Stimulated activated CD8-positive, alpha-beta memory T cell treated with anti-CD3 and anti-CD28 coated beads, Interleukin-4, amount 100 ng/mL, for 48 hours (primary cell): ENCODE data around the gene CD300E.
A peak's percentile ranks its signal among the peaks of the same experiment; 100 is the strongest.
"Not testable (repeated sequence)": the region's sequence is repeated elsewhere in the genome, so short reads cannot be mapped to it uniquely, and the experiment has no call there.

Experiments
- DNase-seq: peaks from one replicate; pipeline ENCODE4 v3.0.0-alpha.2; 2020

The CD300E gene

DNA sequence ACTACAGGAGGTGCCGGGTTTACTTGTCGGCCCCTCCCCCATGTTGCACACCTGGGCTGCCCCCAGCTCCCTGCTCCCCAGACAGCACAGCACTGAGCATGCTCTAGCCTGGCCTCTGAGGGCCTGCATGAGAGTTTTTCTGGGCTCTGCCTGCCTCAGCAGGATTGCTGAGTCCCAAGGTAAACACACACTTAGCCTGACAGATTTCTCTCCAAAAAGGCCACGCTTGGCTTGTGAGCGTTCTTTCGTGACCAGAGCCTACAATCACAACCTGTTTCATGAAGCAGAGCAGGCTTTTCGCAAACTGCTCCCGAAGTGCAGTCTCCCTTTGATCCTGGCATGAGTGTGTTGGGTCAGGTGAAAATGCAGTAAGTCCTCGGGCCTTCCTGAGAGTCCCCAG is 9.8 kb upstream of the CD300E start:
- no peak for DNase-seq

DNA sequence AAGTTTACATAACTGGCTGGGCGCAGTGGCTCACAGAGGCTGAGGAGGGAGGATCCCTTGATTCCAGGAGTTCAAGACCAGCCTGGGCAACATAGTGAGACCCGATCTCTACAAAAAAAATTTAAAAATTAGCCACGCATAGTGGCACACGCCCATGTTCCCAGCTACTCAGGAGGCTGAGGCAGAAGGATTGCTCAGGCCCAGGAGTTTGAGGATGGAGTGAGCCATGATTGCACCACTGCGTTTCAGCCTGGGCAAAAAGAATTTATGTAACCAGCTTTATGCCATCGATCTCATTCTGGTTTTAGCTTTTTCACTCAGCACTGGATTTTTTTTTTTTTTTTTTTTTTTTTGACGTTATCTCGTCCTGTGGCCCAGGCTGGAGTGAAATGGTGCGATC is 9.1 kb upstream of the CD300E start:
- DNase-seq: no peak

DNA sequence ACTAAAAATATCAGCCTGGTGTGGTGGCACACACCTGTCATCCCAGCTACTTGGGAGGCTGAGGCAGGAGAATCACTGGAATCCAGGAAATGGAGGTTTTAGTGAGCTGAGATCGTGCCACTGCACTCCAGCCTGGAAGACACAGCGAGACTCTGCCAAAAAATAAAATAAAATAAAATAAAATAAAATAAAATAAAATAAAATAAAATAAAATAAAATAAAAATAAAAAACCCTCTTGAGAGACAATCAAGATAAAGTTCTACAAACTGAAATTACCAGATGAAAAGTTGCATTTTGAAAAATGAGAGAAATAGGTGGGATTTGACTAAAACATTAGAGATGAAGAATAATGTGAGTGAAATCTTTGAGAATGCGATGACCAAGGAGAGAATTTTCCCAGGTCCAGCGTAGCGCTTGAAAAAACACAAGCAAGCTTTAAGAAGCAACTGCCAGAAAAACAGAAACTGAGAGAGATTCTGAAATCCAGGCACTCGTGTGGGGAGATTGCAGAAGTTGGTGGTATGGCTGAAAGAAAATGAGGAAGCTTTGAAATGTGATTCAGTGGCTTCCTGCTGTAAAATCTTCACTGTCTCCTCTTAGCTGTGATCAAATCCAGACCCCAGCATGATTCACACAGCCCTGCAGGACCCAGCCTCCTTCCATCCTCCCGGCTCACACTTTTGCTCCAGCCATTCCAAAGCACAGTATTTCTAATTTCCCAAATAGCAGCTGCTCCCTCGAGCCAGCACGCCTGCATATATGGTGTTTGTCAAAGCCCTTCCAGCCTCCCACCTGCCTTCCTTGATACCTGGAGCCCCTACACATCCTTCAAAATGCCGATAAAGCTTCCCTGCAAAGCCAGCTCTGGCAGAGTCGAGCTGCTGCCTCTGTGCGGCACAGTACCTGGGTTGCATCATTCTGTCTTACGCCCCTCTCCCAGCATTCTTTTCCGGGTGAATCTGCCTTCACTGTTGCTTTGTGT is 8.2 kb upstream of the CD300E start:
- no peak for DNase-seq

DNA sequence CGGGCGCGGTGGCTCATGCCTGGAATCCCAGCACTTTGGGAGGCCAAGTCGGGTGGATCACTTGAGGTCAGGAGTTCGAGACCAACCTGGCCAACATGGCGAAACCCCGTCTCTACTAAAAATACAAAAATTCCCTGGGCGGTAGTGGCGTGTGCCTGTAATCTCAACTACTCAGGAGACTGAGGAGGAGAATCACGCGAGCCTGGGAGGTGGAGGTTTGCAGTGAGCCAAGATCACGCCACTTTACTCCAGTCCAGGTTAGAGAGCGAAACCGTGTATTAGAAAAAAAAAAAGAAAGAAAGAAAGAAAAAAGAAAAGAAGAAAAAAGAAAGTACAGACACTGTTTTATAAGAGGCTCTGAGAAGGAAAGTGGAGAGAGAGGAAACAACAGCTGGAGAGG is 6.7 kb upstream of the CD300E start:
- DNase-seq: not testable (repeated sequence)

DNA sequence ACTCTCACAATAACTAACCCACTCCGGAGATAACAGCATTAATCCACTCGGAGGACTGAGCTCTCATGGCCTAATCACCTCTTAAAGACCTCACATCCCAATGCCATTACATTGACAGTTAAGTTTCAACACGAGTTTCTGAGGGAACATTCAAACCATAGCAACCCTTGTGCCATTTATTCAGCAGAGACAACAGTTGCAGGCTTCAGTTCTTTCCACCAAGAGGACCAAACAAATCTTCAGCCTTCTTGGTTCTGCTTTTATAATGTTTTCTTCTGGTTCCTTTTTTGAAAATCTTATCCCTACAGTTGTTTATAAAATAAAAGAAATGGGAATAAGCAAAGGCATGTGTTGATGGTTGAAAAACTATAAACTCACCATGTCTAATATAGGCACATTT is 2.1 kb upstream of the CD300E start:
- no peak for DNase-seq

DNA sequence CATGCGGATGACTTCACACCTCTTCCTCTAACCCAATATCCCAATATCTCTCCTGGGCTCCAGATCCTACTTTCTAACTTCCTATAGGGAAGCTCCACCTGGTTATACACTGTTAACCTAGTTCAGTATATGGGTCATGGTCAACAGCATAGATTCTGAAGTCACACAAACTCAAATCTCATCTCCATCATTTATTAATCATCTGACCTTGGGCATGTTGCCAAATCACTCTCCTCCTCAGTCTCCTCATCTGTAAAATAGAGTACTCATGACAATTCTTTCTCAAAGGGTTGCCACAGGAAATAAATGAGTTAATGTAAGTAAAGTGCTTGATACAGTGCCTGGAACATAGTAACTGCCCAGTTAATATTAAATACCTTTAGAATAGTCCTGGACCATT is 593 bp upstream of the CD300E start:
- no peak for DNase-seq

DNA sequence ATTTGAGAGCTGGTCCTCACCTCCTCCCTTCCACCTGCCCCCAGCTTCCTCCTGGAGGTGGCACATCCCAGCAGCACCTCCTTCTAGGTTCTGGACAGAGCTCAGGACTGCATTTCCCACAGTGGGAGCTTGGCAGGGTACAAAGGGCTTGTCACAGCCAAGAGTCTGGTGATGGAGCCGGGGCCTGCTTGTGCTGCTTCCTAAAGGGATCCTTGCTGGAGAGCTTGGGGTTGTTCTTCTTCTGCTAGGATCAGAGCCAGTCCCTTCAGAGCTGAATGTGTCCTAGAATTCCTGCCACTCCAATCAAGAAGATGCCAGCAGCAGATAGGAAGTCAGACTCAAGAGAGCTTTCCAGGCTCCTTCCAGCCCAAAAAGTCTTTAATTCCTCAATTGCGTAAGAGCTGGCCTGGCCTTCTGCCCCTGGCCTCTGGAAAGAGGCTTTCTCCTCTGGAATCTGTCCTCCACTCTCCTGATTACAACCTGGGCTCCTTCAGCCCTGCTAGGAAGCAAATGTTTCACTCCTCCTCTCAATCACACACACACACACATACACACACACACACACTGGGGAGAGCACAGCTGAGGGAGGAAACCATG is 4.4 kb downstream of the CD300E start:
- no peak for DNase-seq

DNA sequence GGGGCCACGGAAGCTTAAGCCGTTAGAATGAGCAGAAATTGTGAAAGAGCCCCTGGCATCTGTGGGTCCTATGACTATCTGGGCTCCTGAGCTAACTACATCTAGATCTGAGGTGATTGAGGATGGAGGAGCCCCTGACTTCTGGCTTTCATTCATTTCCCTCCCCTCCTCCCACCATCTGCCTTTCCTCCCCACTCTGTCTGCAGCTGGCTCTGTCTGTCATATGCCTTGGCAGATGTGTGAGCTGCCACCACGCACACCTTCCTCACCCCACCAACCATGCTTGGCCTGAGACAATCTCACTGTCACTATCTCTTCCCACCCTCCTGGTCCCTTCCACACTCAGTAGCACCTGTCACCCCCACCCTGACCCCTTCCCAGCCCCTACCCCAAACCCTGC is 5.1 kb downstream of the CD300E start:
- DNase-seq: no peak

DNA sequence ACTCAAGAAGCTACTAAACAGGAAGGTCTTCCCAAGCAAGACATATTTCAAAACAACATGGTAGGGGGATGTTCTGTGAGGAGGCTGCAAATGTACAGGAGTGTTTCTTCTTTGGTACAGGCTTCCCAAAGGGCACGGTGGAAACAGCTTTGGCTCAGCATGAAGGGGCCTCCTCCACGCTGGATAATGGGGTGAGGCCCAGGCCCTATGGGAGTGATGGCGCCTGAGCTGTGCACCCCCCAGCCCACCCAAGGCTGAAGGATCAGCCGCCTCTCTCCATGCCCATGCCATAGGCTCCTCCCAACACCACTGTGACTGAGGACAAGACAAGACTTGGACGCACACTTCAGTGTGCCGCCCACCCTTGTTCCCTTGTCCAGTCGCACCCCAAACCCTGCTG is 6.8 kb downstream of the CD300E start:
- no peak for DNase-seq

DNA sequence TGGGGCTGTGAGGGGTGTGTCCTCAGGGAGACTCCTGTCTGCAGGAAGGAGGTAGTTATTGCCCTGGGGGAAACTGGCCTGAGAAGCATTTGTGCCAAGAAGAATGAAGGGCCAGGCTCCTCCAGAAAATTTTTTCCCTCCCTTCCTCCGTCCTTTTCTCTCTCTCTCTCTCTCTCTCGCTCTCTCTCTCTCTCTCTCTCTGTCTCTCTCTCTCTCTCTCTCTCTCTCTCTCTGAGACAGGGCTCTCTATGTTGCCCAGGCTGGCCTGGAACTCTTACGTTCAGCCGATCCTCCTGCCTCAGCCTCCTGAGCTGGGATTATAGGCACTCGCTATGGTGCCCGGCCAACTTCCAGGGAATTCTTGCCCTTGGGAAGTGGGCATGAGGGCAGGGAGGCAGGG is 11.5 kb downstream of the CD300E start:
- DNase-seq: no peak

DNA sequence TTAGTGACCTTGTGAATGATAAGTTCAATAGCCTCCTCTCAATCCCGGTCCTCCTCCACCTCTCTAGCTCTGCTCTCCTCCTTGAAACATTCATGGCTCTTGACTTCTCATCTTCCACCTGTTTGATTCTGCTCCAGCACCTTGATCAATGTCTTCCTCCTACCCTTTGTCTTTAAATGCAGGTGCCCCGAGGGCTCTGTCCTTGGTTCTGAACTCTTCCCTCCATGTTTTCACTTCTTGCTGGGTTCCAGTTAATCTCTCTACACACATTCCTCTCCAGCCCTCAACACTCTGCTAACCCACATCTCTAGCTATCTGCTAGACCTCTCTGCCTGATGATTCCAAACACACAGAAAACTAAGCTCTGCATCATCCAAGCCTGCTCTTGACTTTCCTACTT is 13.4 kb downstream of the CD300E start:
- no peak for DNase-seq

DNA sequence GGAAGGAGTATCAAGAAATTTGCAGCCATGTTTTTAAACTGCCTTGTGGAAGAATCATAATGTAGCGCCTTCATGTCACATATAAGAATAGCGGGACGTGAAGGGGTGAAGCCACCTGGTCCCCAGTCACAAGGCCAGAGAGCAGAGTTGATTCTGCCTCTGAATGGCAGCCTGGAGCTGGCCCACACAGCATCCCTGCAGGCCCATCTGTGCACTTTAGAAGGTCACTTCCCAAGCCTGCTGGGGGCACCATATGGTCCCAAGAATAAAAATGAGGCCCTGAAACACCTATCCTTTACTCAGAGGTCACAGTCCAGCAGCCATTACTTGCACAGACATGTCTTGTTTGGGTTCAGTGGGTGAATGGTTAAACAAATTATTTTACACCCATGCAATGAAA is 15.0 kb downstream of the CD300E start:
- no peak for DNase-seq

DNA sequence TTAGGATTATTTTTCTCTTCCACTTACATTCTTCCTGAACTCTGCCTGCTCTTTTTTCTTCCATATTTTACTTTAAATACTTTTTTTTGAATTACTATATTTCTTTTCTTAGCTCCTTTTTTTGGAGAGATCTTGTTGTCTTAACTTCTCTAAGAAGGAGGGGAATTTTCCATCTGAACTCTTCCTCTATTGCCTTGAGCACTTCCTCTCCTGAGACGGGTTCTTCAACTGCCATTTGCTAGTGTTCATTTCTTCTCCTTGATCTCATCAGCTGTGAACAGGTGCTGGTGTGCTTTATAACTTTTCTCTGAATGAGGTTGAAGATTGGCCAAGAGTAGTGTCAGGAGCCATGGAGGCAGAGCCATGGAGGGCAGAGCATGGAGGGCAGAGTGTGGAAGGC is 16.3 kb downstream of the CD300E start:
- no peak for DNase-seq

DNA sequence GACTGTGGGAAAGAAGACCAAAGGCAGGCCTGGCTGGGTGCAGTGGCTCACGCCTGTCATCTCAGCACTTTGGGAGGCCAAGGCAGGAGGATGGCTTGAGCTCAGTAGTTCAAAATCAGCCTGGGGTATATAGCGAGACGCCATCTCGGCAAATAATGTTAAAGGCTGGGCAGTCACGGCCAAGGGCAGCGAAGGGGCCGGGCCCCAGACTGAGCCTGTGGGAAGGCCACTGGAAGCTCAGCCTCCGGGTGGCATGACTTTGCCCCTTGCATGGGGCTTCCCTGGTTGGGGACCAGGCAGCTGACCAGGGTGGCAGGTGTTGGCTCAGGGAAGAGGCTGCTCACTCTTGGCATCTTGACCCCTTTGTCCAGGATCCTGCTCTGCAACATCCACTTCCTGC is 17.5 kb downstream of the CD300E start:
- no peak for DNase-seq

DNA sequence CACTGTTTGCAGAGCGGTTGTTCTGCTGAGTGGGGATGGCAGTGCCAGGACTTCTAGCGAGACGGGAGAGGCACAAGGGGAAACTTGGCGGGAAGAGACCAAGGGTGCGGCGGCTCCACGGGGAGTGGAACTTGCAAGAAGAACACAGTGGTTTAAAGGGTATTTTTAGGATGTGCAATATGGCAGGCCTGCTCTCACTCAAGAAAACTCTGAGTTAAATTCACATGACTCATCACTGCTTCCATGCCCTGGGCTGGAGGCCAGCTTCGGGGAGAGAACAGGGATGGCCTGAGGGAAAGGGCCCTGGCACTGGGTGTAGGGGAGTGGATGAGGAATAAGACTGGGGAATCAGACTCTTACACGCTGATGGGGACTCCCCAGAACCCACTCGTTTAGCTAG is 18.2 kb downstream of the CD300E start:
- no peak for DNase-seq

DNA sequence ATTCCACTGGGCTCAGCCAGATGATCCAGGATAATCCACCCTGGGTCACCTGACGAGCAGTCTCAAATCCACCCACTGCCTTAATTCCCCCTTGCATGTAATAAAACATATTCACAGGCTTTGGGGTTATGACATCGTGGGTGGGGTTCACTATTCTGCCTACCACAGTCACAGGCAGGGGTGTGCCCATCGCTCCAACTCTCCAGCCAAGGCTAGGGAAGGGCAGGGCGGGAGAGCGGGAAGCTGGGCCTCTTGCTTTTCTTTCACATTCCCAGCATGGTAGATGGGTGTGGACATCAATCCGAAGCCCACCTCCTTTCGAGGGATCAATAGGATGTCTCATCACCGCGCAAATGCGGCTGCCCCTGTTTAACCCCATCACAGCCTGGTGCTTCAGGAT is 18.8 kb downstream of the CD300E start:
- no peak for DNase-seq

DNA sequence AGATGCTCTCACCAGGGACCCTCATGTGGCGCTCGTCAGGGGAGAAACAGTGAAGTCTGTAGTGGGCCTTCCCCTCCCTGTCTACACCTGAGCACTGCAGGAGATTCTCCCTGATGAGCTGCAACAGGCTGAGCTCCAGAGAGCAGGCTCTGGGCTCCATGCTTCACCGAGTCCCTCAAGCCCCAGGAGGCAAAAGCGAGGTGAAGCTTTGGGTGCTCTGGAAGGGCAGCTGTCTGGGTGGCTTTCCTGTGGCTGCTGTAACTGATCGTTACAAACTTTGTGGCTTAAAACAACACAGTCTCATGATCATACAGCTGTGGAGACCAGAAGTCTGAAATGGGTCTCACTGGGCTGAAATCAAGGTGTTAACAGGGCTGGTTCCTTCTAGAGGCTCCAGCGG is 19.3 kb downstream of the CD300E start:
- no peak for DNase-seq

DNA sequence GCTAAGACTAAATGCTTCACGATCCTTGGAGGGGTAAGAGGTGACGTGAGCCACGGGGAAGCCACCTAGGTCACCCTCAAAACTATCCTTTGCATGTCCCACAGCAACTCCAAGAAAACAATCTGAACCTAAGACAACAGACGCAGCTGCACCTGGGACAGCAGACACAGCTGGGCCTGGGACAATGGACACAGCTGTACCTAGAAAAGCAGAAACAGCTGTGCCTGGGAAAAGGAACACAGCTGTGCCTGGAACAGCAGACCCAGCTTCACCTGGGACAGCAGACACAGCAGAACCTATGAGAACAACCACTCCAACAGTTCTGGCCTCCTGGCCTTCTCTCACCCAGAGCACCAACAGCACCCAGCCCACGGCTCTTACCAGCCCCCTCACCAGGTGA is 19.8 kb downstream of the CD300E start:
- no peak for DNase-seq

DNA sequence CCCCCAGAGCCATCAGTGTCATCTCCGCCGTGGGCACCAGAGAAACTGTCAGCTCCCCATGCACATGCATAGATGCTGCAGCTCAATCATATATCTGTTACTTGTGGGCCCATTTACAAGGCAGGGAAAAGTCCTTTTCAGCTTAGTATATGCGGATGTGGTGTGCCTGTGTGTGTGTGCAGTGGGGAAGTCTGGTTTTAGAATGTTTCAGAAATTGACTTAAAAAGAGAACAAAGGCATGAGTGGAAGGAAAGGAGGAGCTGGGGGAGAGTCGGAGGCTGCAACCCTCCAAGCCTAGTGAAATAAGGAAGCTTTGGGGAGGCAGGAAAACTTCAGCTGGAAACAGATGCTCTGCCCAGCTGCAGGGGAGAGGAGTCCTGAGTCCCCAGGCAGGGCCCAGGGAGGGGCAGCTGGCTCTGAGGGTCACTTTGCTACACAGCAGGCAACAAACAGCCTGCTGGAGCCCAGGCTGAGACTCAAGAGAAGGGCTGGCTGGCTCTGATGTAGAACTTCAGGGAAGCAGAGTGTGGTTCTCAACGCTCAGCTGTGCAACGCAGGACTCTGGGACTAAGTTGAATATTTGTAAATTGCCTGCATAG is 20.4 kb downstream of the CD300E start:
- no peak for DNase-seq

DNA sequence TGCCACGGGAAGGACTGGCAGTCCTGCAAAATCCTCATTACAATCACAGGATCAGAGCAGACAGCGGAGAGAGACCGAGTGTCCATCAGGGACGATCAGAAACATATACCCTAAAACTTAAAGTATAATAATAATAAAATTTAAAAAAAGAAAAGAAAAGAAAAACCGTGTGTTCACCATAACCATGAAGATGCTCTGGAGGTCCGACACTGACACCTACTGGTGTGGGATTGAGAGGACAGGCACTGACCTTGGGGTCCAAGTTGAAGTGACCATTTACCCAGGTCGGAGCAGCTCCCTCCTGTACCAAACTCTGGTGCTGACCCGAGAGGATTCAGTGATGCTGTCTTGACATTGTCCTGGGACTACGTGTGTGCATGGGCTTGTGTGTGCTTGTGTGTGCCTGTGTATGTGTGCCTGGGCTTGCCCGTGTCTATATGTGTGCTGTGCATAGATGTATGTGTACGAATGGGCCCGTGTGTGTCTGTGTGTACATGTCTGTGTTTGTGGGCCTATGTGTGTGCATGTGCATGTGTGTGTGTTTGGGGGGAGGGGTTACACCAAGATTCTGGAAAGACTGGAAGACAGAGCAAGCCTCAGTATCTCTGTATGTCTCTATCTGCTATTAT is 21.5 kb downstream of the CD300E start:
- peak; percentile 60 for DNase-seq

DNA sequence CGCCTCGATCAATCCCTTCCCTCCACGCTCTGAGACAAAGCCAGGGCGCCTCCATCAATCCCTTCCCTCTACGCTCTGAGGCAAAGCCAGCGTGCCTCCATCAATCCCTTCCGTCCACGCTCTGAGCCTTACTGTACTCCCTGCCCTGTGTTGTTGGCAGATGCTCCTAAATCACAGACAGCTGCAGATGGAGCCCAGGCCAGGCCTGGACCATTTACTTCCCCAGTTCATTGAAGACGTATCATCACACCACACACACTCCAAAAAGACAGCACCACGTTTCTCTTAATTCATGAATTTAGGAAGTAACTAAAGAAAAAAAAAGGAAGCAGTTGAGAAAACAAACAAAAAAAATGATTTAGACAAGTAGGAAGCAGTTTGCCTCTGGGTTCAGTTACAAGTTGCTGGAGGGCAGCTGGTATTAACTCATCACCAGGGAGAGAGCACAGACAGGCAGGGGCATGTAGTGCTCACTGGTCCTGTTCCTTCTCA is 24.0 kb downstream of the CD300E start:
- no peak for DNase-seq

DNA sequence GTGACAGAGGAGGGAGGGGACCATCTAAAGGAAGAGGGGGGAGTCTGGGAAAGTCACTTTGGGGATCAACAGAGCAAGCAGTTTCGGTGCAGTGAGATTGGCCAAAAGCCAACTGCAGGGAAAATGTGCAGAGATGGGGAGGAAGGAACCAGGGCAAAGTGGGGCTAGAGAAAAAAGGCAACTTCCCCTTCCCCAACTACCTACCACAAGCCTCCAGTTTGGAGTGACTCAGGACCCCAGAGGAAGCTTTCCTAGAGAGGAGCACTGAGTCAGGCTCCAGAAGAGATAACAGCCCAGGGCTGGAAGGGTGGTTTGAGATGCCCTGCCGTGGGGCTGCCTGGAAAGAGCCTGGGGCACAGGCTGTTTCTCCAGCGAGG is 24.5 kb downstream of the CD300E start:
- no peak for DNase-seq

DNA sequence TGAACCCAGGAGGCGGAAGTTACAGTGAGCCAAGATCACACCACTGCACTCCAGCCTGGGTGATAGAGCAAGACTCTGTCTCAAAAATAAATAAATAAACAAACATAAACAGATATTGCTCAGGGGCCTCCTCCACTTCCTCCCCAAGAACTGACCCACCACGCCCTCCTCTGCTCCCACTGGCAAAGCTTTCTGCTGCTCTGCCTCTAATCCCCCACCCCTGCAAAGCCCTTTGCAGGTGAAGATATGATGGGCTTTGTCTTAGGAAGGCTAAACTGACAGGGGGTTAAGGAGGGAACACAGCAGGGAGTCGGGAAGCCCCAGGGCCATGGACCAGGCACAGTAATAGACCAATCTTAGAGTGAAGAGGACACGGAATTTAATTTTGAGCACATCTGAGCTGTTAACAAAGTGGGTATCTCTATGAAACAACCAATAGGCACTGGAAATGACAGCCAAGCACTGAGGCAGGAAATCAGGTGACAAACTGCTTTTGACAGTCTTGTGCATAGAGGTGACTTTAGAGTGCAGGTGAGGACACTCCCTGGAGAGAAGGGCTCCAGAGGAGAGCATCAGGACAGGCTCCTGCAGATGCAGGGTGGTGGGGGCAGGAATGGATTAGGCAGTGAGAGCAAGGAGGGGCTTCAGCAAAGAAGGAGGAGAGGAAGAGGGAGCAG is 25.1 kb downstream of the CD300E start:
- no peak for DNase-seq
